MCF 10A (cell line): ENCODE measurements around the gene RGS7. TPM values are rescaled to one million over a fixed set of nuclear protein-coding genes. Genes with fewer than 3 reads are reported as not detected.
A peak's percentile ranks its signal among the peaks of the same experiment; 100 is the strongest.

Experiments
- BruUV-seq: library from RNA; stranded (reverse); fragments of 400-500 nt; replicated peaks from 2 replicates; lab custom pipeline; 2021; lab: Mats Ljungman, UMichigan
- CTCF ChIA-PET: fragments of 300-600 bp; sonication (Branson Sonifier 250); formaldehyde crosslinking; extraction: SDS; loops from one replicate; lab custom pipeline; 2021; ENCODE audit warnings: antibody characterized with exemption, inconsistent platforms; lab: Yijun Ruan, JAX
- POLR2A ChIA-PET: fragments of 300-600, 350-650 bp; sonication (Branson Sonifier 250); formaldehyde crosslinking; extraction: SDS; loops from one replicate; lab custom pipeline; 2020; ENCODE audit warnings: antibody characterized with exemption, inconsistent platforms; lab: Yijun Ruan, JAX
- DNase-seq: peaks from one replicate; pipeline ENCODE4 v3.0.0-alpha.2; 2018; ENCODE audit not compliant: unreplicated experiment
- H3K27ac Mint-ChIP-seq: one replicate; pipeline ENCODE4 v1.8.0; 2022; ENCODE audit warnings: mild to moderate bottlenecking, low read depth, mixed read lengths; ENCODE audit not compliant: unreplicated experiment
- H3K27me3 Mint-ChIP-seq: one replicate; pipeline ENCODE4 v1.8.0; 2022; ENCODE audit warnings: mixed read lengths; ENCODE audit not compliant: insufficient read depth, unreplicated experiment
- H3K36me3 Mint-ChIP-seq: one replicate; pipeline ENCODE4 v1.8.0; 2022; ENCODE audit warnings: mild to moderate bottlenecking, moderate library complexity, mixed read lengths; ENCODE audit not compliant: insufficient read depth, unreplicated experiment
- H3K4me1 Mint-ChIP-seq: one replicate; pipeline ENCODE4 v1.8.0; 2022; ENCODE audit warnings: mixed read lengths; ENCODE audit not compliant: insufficient read depth, unreplicated experiment
- H3K4me3 Mint-ChIP-seq: one replicate; pipeline ENCODE4 v1.8.0; 2022; ENCODE audit warnings: mild to moderate bottlenecking, moderate library complexity, mixed read lengths; ENCODE audit not compliant: unreplicated experiment
- H3K9me3 Mint-ChIP-seq: one replicate; pipeline ENCODE4 v1.8.0; 2022; ENCODE audit warnings: mixed read lengths; ENCODE audit not compliant: unreplicated experiment
- intact Hi-C: fragments of 100-400 bp; cut with micrococcal nuclease; formaldehyde crosslinking; loops from 2 replicates; pipeline ENCODE4 v1.14.1; 2022
- total RNA-seq: library from RNA; stranded (reverse); gene quantifications from 2 replicates; pipeline ENCODE4 v1.2.3, GENCODE V29; 2022
- TF ChIP-seq, protein P1 (sequence below): fragments of 200-600 bp; IDR thresholded peaks from one replicate; pipeline ENCODE4 v1.8.0; 2022; ENCODE audit warnings: antibody characterized with exemption, mild to moderate bottlenecking; ENCODE audit not compliant: unreplicated experiment

Gene RGS7
- total RNA-seq, 1 experiment from 2014 or later = 0.42 TPM

DNA sequence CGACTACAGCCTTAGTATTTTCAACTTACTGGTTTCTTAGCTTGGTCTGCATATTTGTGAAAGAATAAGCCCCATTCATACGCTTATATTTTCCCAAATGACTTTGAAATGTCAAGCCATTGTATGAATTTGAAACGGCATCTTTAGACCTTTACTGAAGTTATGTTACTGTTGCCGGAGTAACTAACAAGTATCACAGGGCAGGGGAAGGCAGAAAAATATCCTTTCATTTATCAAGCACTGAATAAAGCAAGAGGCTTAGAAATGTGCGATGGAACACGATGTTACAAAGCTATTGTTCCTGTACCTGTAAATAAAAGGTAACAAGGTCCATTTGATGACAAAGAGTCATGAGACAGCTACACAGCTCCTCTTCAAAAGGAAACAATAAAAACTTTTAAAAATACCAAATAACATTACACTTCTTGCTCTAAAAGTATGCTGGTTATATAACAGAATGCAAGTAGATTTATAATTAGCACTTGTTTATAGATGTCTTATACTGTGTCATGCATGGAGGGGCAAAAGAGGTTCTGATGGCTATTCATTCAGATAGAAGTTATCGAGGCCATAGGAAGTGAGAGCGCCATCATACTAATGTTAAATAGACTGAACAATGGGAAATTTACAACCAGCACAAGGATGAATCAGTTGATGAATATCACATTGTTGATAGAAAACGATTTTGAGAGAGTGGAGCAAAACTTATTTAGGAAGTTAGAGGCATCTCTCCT lies 322.6 kb downstream of the RGS7 start:
- no peak overlapping the region for H3K4me3 Mint-ChIP-seq
- TF ChIP-seq, protein P1, sequence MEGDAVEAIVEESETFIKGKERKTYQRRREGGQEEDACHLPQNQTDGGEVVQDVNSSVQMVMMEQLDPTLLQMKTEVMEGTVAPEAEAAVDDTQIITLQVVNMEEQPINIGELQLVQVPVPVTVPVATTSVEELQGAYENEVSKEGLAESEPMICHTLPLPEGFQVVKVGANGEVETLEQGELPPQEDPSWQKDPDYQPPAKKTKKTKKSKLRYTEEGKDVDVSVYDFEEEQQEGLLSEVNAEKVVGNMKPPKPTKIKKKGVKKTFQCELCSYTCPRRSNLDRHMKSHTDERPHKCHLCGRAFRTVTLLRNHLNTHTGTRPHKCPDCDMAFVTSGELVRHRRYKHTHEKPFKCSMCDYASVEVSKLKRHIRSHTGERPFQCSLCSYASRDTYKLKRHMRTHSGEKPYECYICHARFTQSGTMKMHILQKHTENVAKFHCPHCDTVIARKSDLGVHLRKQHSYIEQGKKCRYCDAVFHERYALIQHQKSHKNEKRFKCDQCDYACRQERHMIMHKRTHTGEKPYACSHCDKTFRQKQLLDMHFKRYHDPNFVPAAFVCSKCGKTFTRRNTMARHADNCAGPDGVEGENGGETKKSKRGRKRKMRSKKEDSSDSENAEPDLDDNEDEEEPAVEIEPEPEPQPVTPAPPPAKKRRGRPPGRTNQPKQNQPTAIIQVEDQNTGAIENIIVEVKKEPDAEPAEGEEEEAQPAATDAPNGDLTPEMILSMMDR = no peak
- no peaks in the 10 kb centered on the region for H3K36me3 Mint-ChIP-seq
- no TSS peak for BruUV-seq
- POLR2A ChIA-PET = no interaction called here
- no peak for DNase-seq
- H3K27me3 Mint-ChIP-seq = no peaks in the 10 kb centered on the region
- CTCF ChIA-PET = interaction anchor here (0.6 to 0.9 kb wide), 2 partner anchors 20 to 451 kb away, joined by 3 read pairs; no protein-coding TSS in a partner anchor
- H3K27ac Mint-ChIP-seq = no peak overlapping the region
- H3K9me3 Mint-ChIP-seq = peaks cover 6% of the 10 kb centered on the region
- H3K4me1 Mint-ChIP-seq = no peaks in the 10 kb centered on the region
- intact Hi-C loops = no loop called here

DNA sequence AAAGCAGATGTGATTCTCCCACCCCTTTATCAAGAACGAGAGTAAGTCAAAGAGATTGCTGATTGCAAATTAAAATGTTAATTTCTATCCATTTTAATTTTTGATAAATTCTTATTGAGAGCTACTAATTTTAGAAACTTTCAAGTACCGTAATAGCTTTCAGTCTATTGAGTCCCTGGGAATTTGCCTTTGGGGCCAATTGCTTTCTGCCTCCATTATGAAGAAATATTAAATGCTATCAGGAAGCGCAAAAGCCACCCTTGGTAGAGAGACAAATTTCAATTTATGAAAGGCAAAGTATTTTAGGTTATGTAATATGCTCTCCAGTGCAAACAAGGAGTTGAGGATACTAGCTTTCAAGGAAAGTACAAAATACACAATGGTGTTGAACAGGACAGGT lies 332.2 kb downstream of the RGS7 start:
- intact Hi-C loops = no loop called here
- Mint-ChIP-seq H3K4me1 (no peaks in the 10 kb centered on the region), H3K27ac (no peak overlapping the region), H3K9me3 (no peaks in the 10 kb centered on the region), H3K27me3 (no peaks in the 10 kb centered on the region), H3K4me3 (no peak overlapping the region), H3K36me3 (no peaks in the 10 kb centered on the region)
- ChIA-PET POLR2A (interaction anchor here (0.5 to 1.1 kb wide), 4 partner anchors 9 to 828 kb away, joined by 3 to 5 read pairs (median 4); no protein-coding TSS in a partner anchor), CTCF (interaction anchor here (0.7 to 1.4 kb wide), 4 partner anchors 9 to 934 kb away, joined by 3 to 5 read pairs (median 3); no protein-coding TSS in a partner anchor)
- DNase-seq = no peak
- TF ChIP-seq, protein P1 = no peak
- no TSS peak for BruUV-seq

DNA sequence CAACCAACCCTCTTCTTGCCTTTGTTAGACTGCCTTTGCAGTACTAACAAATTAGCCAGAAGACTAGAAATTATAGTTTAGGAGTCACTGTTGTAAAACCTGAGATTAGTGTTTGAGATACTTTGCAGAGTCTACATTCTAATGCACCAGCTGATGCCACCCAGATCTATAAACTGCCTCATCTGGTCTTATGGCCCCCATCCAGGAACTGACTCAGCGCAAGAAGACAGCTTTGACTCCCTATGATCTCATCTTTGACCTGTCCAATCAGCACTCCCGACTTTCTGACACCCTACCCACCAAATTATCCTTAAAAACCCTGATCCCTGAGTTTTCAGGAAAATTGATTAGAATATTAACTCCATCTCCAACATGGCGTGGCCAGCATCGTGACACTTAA lies 334.6 kb downstream of the RGS7 start:
- H3K27ac Mint-ChIP-seq = no peak overlapping the region
- intact Hi-C loops = no loop called here
- no peaks in the 10 kb centered on the region for H3K9me3 Mint-ChIP-seq
- H3K36me3 Mint-ChIP-seq = no peaks in the 10 kb centered on the region
- peak; percentile 64 for DNase-seq
- ChIA-PET CTCF (interaction anchor here (1.2 kb wide), 1 partner anchor 56 kb away, joined by 4 read pairs; no protein-coding TSS in a partner anchor), POLR2A (no interaction called here)
- no peaks in the 10 kb centered on the region for H3K27me3 Mint-ChIP-seq
- TF ChIP-seq, protein P1 = no peak
- H3K4me3 Mint-ChIP-seq = no peak overlapping the region
- BruUV-seq = no TSS peak
- H3K4me1 Mint-ChIP-seq = no peaks in the 10 kb centered on the region

DNA sequence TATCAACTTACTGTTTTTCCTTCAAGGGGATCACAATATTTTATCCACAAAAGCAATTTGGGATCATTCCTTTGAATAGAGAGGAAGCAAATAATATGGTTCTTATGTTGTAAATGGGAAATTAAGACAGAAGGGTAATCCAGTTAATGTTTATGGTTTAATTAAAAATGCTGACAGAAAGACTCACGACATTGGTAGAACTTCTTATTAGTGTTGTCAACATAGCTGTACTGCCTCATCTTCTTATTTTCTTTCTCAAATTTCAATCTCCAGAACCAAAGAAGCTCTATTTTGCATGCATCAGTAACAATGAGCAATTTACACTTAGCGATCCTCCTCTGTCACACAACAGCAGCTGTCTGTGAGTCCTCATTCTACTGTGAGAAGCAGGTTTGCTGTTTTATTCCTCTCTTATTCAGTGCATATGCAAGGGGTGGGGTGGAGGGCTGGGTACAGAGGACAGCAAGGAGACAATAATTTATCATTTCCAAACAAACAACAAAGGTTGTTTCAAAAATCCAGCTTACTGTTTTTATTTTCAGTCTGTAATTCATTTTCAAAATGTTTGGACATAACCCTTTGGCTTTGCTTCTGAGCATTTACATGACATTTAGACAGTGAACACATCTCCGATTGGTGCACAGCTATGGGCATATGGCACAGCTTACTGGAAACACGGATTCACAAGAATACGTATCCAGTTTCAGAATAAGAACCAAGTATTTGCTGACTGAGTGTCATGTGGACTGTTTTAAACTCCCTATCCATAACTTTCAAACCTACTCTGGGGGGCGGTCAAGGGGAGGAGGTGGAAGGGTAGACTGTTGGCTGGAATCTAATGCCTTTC lies 335.9 kb downstream of the RGS7 start:
- intact Hi-C loops = no loop called here
- BruUV-seq = no TSS peak
- Mint-ChIP-seq H3K4me3 (no peak overlapping the region), H3K27ac (no peak overlapping the region), H3K9me3 (no peaks in the 10 kb centered on the region), H3K36me3 (no peaks in the 10 kb centered on the region), H3K27me3 (no peaks in the 10 kb centered on the region), H3K4me1 (no peaks in the 10 kb centered on the region)
- no peak for DNase-seq
- ChIA-PET POLR2A (interaction anchor here (0.6 kb wide), 1 partner anchor 249 kb away, joined by 4 read pairs; no protein-coding TSS in a partner anchor), CTCF (interaction anchor here (0.6 to 0.8 kb wide), 5 partner anchors 10 to 1006 kb away, joined by 3 to 4 read pairs (median 3); no protein-coding TSS in a partner anchor)
- TF ChIP-seq, protein P1 = no peak
